Stimulated activated CD4-positive, alpha-beta T cell treated with anti-CD3 and anti-CD28 coated beads, TNF-alpha, amount 100 ng/mL, for 4 hours (primary cell): ENCODE measurements around the gene C2CD4B.

ENCODE experiments used
- DNase-seq, 3 experiments: peaks; one replicate each; pipeline ENCODE4 v3.0.0-alpha.2; 2020; ENCODE audit warnings: low read depth in 3 of 3

Gene C2CD4B

GRCh38 chr15:62165104-62165792, at the start of gene C2CD4B:
C2CD4B (minus strand) TSS chr15:62165285; CDS start chr15:62164984, 301 bp downstream.
- DNase-seq: no peak

GRCh38 chr15:62212741-62213140, 47.7 kb upstream of the C2CD4B start:
- no peak for DNase-seq

GRCh38 chr15:62211348-62211747, 46.3 kb upstream of the C2CD4B start:
- no peak for DNase-seq

- DNase-seq: no peak
Measured at GRCh38 chr15:62209821-62210220, 44.7 kb upstream of the C2CD4B start.

GRCh38 chr15:62209322-62209721, 44.2 kb upstream of the C2CD4B start:
- DNase-seq: no peak

GRCh38 chr15:62208884-62209283, 43.8 kb upstream of the C2CD4B start:
- no peak for DNase-seq

GRCh38 chr15:62208367-62208766, 43.3 kb upstream of the C2CD4B start:
- no peak for DNase-seq

- DNase-seq: no peak
Measured at GRCh38 chr15:62190675-62191074, 25.6 kb upstream of the C2CD4B start.

GRCh38 chr15:62190274-62190673, 25.2 kb upstream of the C2CD4B start:
- no peak for DNase-seq

GRCh38 chr15:62188744-62189143, 23.7 kb upstream of the C2CD4B start:
- no peak for DNase-seq

- no peak for DNase-seq
Measured at GRCh38 chr15:62187910-62188309, 22.8 kb upstream of the C2CD4B start.

- DNase-seq: no peak
Measured at GRCh38 chr15:62187425-62187824, 22.3 kb upstream of the C2CD4B start.

- DNase-seq: no peak
Measured at GRCh38 chr15:62186578-62186977, 21.5 kb upstream of the C2CD4B start.

- DNase-seq: no peak
Measured at GRCh38 chr15:62183130-62183529, 18.0 kb upstream of the C2CD4B start.

GRCh38 chr15:62173215-62173614, 8.1 kb upstream of the C2CD4B start:
- no peak for DNase-seq

- no peak for DNase-seq
Measured at GRCh38 chr15:62171882-62172281, 6.8 kb upstream of the C2CD4B start.

GRCh38 chr15:62165793-62166375, 799 bp upstream of the C2CD4B start:
- no peak for DNase-seq

GRCh38 chr15:62164396-62165103, 535 bp downstream of the C2CD4B start:
- no peak for DNase-seq

GRCh38 chr15:62164014-62164395, 1.1 kb downstream of the C2CD4B start:
- DNase-seq: no peak

GRCh38 chr15:62163397-62164013, 1.6 kb downstream of the C2CD4B start:
- no peak for DNase-seq

- no peak for DNase-seq
Measured at GRCh38 chr15:62153228-62153627, 11.9 kb downstream of the C2CD4B start.

GRCh38 chr15:62150445-62150844, 14.6 kb downstream of the C2CD4B start:
- no peak for DNase-seq

GRCh38 chr15:62149729-62150128, 15.4 kb downstream of the C2CD4B start:
- no peak for DNase-seq
